GM12878 (cell line): ENCODE results near the gene RALGPS2. TPM values are rescaled to one million over a fixed set of nuclear protein-coding genes. Genes with fewer than 3 reads are reported as not detected.
"Not testable (repeated sequence)": the region's sequence is repeated elsewhere in the genome, so short reads cannot be mapped to it uniquely, and the experiment has no call there.

Experiments used
- ATAC-seq: fragments of 200-7000 bp; cut with Tn5 transposase; 3 replicates; pipeline ENCODE4 v1.9.1; 2020; ENCODE audit warnings: mild to moderate bottlenecking, moderate library complexity
- BruUV-seq: library from RNA; stranded (reverse); fragments of 400-500 nt; replicated peaks from 2 replicates; lab custom pipeline; 2021; lab: Mats Ljungman, UMichigan
- CTCF ChIA-PET: fragments of 300-600 bp; sonication (Branson Sonifier 250); formaldehyde crosslinking; extraction: SDS; loops from one replicate; lab custom pipeline; 2021; ENCODE audit warnings: inconsistent platforms; lab: Yijun Ruan, JAX
- POLR2A ChIA-PET: fragments of 350-600 bp; formaldehyde crosslinking; extraction: SDS; loops from one replicate; lab custom pipeline; 2021; ENCODE audit warnings: inconsistent platforms; lab: Charles Lee
- RAD21 ChIA-PET: fragments of 300-600 bp; sonication (Branson Sonifier 250); formaldehyde crosslinking; loops from one replicate; lab custom pipeline; 2023; ENCODE audit warnings: antibody characterized with exemption; ENCODE audit not compliant: unreplicated experiment; lab: Charles Lee
- SMC1A ChIA-PET: fragments of 300-600 bp; sonication (Branson Sonifier 250); formaldehyde crosslinking; loops from one replicate; lab custom pipeline; 2023; ENCODE audit not compliant: unreplicated experiment, uncharacterized antibody; lab: Charles Lee
- DNase-seq: peaks from one replicate; pipeline ENCODE4 v3.0.0-alpha.2; 2011; ENCODE audit warnings: low read depth, low spot score
- FAIRE-seq: peaks from 3 replicates; lab custom pipeline; 2011; peaks lifted over from hg19 to GRCh38; lab: Jason Lieb, UNC
- H2AFZ ChIP-seq: 2 replicates; pipeline ENCODE4 v1.6.0; 2011; ENCODE audit warnings: low read depth, low read length, control low read depth; ENCODE audit not compliant: control insufficient read depth
- H3K27ac ChIP-seq: 2 replicates; pipeline ENCODE4 v1.5.1; 2011; ENCODE audit warnings: control low read depth; ENCODE audit not compliant: control insufficient read depth, insufficient read depth
- H3K27me3 ChIP-seq, 2 experiments: replicated peaks in 1 of 2; 2 replicates each; pipeline versions ENCODE4 v1.6.0 to v1.6.1; 2011; ENCODE audit warnings: low read length in 1 of 2; ENCODE audit not compliant: control insufficient read depth in 2 of 2, insufficient read depth in 2 of 2
- H3K36me3 ChIP-seq, 2 experiments: 2 replicates each; pipeline ENCODE4 v1.5.1; 2011; ENCODE audit warnings: low read length in 1 of 2; ENCODE audit not compliant: control insufficient read depth in 2 of 2, insufficient read depth in 2 of 2
- H3K4me1 ChIP-seq: 2 replicates; pipeline ENCODE4 v1.6.1; 2011; ENCODE audit warnings: mild to moderate bottlenecking, low read length, moderate library complexity, mixed read lengths; ENCODE audit not compliant: control insufficient read depth, insufficient read depth
- H3K4me2 ChIP-seq: 2 replicates; pipeline ENCODE4 v1.6.0; 2011; ENCODE audit warnings: control low read depth; ENCODE audit not compliant: control insufficient read depth, insufficient read depth
- H3K4me3 ChIP-seq: fragments of 200-600 bp; sonication (generic); 2 replicates; pipeline ENCODE4 v1.5.1; 2016
- H3K79me2 ChIP-seq: 2 replicates; pipeline ENCODE4 v1.6.0; 2011; ENCODE audit warnings: low read length; ENCODE audit not compliant: control insufficient read depth, insufficient read depth
- H3K9ac ChIP-seq: 2 replicates; pipeline ENCODE4 v1.8.0; 2011; ENCODE audit warnings: low read length, control low read depth, mixed read lengths; ENCODE audit not compliant: control insufficient read depth, insufficient read depth
- H3K9me3 ChIP-seq: replicated peaks from 3 replicates; pipeline ENCODE4 v1.5.1; 2011; ENCODE audit warnings: mild to moderate bottlenecking, low read length; ENCODE audit not compliant: control insufficient read depth, insufficient read depth
- H4K20me1 ChIP-seq: 2 replicates; pipeline ENCODE4 v1.6.0; 2011; ENCODE audit not compliant: control insufficient read depth, insufficient read depth
- whole genome bisulfite sequencing: methylation state at CpG from one replicate; pipeline ENCODE4 v1.1.6; 2016; ENCODE audit warnings: low lambda C conversion rate; ENCODE audit not compliant: insufficient replicate concordance, insufficient coverage; ENCODE audit errors: missing lambda C conversion rate; 5-methylcytosine and 5-hydroxymethylcytosine counted together
- in situ Hi-C: fragments of 300-500 bp; cut with MboI; formaldehyde crosslinking; loops from 9 replicates; pipeline ENCODE4 v1.14.3; 2018; ENCODE audit warnings: mixed read lengths
- intact Hi-C: fragments of 100-400 bp; cut with micrococcal nuclease; formaldehyde crosslinking; loops from one replicate; pipeline ENCODE4 v1.14.2; 2022; ENCODE audit not compliant: unreplicated experiment
- polyA plus RNA-seq, 11 experiments: library from polyadenylated mRNA; depleted of rRNA in 4 of 11; unstranded in 6 of 11; stranded (reverse) in 5 of 11; fragments of >200 nt; fragmentation: Nextera tagmentation in 4 of 11; fragmentation: Illumina TruSeq in 1 of 11; extraction: Ambion mirVana in 4 of 11; extraction: Trizol in 1 of 11; gene quantifications; 1 replicate in 1 of 11; 2 replicates in 10 of 11; pipeline versions ENCODE4 v1.2.1 to v1.2.3, GENCODE V29; 2011 to 2016; ENCODE audit warnings: inconsistent platforms in 2 of 11, missing spikeins in 2 of 11, low read depth in 1 of 11
- total RNA-seq, 4 experiments: library from RNA; depleted of rRNA in 3 of 4; stranded (reverse); fragments of >200 nt in 3 of 4; fragmentation: Illumina TruSeq in 1 of 4; extraction: Trizol in 1 of 4; gene quantifications; 2 replicates each; pipeline versions ENCODE4 v1.2.1 to v1.2.3, GENCODE V29; 2013 to 2021
- TF ChIP-seq, protein P1 (sequence below): IDR thresholded peaks from 2 replicates; pipeline ENCODE4 v1.6.1; 2012; ENCODE audit warnings: low read depth, low read length, improper control_type of control experiment

RALGPS2 gene
- total and polyA plus RNA-seq, 10 of the 15 experiments (the other 5 are each of a cell fraction or from before 2014, with no cell fraction given), result 0.08 to 3.7 (median 0.50) TPM

DNA sequence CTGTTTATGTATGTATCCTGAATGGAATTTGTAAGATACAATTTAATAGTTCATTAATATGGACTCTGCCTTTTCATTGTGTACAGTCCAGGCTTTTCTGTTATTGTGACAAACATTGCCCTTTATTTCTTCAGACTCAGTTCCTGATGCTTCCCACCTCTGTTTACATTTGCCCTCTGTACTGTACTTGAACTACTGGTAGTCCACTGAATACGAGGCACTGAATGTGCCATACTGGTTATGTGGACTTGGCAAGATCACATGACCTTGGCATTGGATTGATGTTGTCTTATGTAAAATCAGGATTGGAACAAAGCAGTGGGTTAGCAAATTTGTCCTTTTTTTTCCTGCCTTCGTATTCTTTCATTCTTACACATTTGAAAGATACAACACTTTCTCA, 27.8 kb downstream of the RALGPS2 start:
- Histone ChIP-seq H3K4me2 (no peak overlapping the region), H3K4me1 (no peaks in the 10 kb centered on the region), H2AFZ (no peak overlapping the region), H3K27me3 (no peaks in the 10 kb centered on the region), H3K4me3 (no peak overlapping the region), H3K27ac (no peak overlapping the region), H3K9me3 (peaks cover 2% of the 10 kb centered on the region; the same call in 2 of the 3 replicates), H3K9ac (no peak overlapping the region), H4K20me1 (no peaks in the 10 kb centered on the region), H3K79me2 (no peaks in the 10 kb centered on the region), H3K36me3 (no peaks in the 10 kb centered on the region)
- no TSS peak for BruUV-seq
- ATAC-seq, result no peak
- 3% methylated on average over 2 of the region's 2 CpGs for WGBS
- no peak for FAIRE-seq
- TF ChIP-seq, protein P1, sequence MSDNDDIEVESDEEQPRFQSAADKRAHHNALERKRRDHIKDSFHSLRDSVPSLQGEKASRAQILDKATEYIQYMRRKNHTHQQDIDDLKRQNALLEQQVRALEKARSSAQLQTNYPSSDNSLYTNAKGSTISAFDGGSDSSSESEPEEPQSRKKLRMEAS, result no peak
- DNase-seq, result no peak
- SMC1A ChIA-PET, result interaction anchor here (0.6 to 9.3 kb wide), 31 partner anchors 13 to 269 kb away, joined by 3 to 166 read pairs (median 4); no protein-coding TSS in a partner anchor
- in situ Hi-C loops, result loop anchor here (25.0 kb wide), 2 partner anchors 216 to 609 kb away; partner anchors contain the start of gene AXDND1
- intact Hi-C loops, result loop anchor here (1.0 to 2.0 kb wide), 2 partner anchors 211 to 220 kb away; no protein-coding TSS in a partner anchor
- RAD21 ChIA-PET, result interaction anchor here (0.7 to 9.1 kb wide), 16 partner anchors 15 to 261 kb away, joined by 3 to 200 read pairs (median 4); no protein-coding TSS in a partner anchor
- CTCF ChIA-PET, result interaction anchor here (0.8 to 12.1 kb wide), 22 partner anchors 14 to 453 kb away, joined by 3 to 283 read pairs (median 5); no protein-coding TSS in a partner anchor
- POLR2A ChIA-PET, result no interaction called here

- H3K4me2 ChIP-seq, H3K27ac ChIP-seq, H3K4me3 ChIP-seq, H3K9me3 ChIP-seq, H4K20me1 ChIP-seq, BruUV-seq, H2AFZ ChIP-seq, ATAC-seq, intact Hi-C loops, H3K27me3 ChIP-seq, H3K36me3 ChIP-seq, FAIRE-seq, DNase-seq, POLR2A ChIA-PET, H3K79me2 ChIP-seq, H3K9ac ChIP-seq, H3K4me1 ChIP-seq: not testable (repeated sequence)
- ChIA-PET SMC1A (interaction anchor here (0.6 to 9.3 kb wide), 4 partner anchors 21 to 249 kb away, joined by 3 to 166 read pairs (median 8); no protein-coding TSS in a partner anchor), CTCF (interaction anchor here (0.7 to 12.1 kb wide), 5 partner anchors 54 to 222 kb away, joined by 3 to 283 read pairs (median 11); no protein-coding TSS in a partner anchor), RAD21 (interaction anchor here (1.1 to 9.1 kb wide), 5 partner anchors 28 to 444 kb away, joined by 3 to 200 read pairs (median 4); no protein-coding TSS in a partner anchor)
- in situ Hi-C loops, result loop anchor here (5.0 to 25.0 kb wide), 3 partner anchors 47 to 608 kb away; partner anchors contain the start of gene AXDND1
- WGBS, result 19% methylated on average over 3 of the region's 3 CpGs
Observed at GRCh38 chr1:178754655-178755256, 29.7 kb downstream of the RALGPS2 start.
